Loucy (cell line): ENCODE data around the gene APEX1.

Source experiments
- H2AFZ ChIP-seq: fragments of 200-600 bp; sonication (generic); 2 replicates; pipeline ENCODE4 v1.6.0; 2016; ENCODE audit warnings: antibody characterized with exemption, mild to moderate bottlenecking, low read length, moderate library complexity
- H3F3A ChIP-seq: fragments of 200-600 bp; 2 replicates; pipeline ENCODE4 v1.6.0; 2016; ENCODE audit warnings: antibody characterized with exemption, low read depth, mild to moderate bottlenecking
- H3K27me3 ChIP-seq: fragments of 200-600 bp; sonication (generic); 2 replicates; pipeline ENCODE4 v1.6.1; 2014; ENCODE audit warnings: low read length, mild to moderate bottlenecking; ENCODE audit not compliant: insufficient read depth, poor library complexity, severe bottlenecking
- H3K36me3 ChIP-seq: fragments of 200-600 bp; sonication (generic); 2 replicates; pipeline ENCODE4 v1.6.1; 2016; ENCODE audit warnings: low read length; ENCODE audit not compliant: insufficient read depth
- H3K4me1 ChIP-seq: fragments of 200-600 bp; sonication (generic); 2 replicates; pipeline ENCODE4 v1.5.1; 2014; ENCODE audit warnings: low read length, mild to moderate bottlenecking; ENCODE audit not compliant: insufficient read depth, poor library complexity, severe bottlenecking
- H3K4me2 ChIP-seq: fragments of 200-600 bp; sonication (generic); 2 replicates; pipeline ENCODE4 v1.6.0; 2014; ENCODE audit warnings: antibody characterized with exemption, low read length, low read depth, mild to moderate bottlenecking; ENCODE audit not compliant: poor library complexity, severe bottlenecking
- H3K4me3 ChIP-seq: fragments of 200-600 bp; sonication (generic); 2 replicates; pipeline ENCODE4 v1.5.1; 2014; ENCODE audit warnings: low read length, mild to moderate bottlenecking, mixed read lengths; ENCODE audit not compliant: poor library complexity, severe bottlenecking
- H3K79me2 ChIP-seq: fragments of 200-600 bp; sonication (generic); 2 replicates; pipeline ENCODE4 v1.6.1; 2014; ENCODE audit warnings: low read length; ENCODE audit not compliant: insufficient read depth
- H3K9ac ChIP-seq: fragments of 200-600 bp; sonication (generic); 2 replicates; pipeline ENCODE4 v1.6.0; 2014; ENCODE audit warnings: mild to moderate bottlenecking, low read depth, low read length, moderate library complexity; ENCODE audit not compliant: poor library complexity, severe bottlenecking
- H3K9me2 ChIP-seq: fragments of 200-600 bp; sonication (generic); replicated peaks from 2 replicates; pipeline ENCODE4 v1.6.1; 2016; ENCODE audit warnings: low read depth, low read length, mixed read lengths
- H3K9me3 ChIP-seq: fragments of 200-600 bp; sonication (generic); 2 replicates; pipeline ENCODE4 v1.6.1; 2014; ENCODE audit warnings: mild to moderate bottlenecking, antibody characterized with exemption, low read length, low read depth; ENCODE audit not compliant: insufficient read depth
- H4K20me1 ChIP-seq: fragments of 200-600 bp; sonication (generic); 2 replicates; pipeline ENCODE4 v1.6.0; 2014; ENCODE audit warnings: antibody characterized with exemption, low read length, mild to moderate bottlenecking; ENCODE audit not compliant: insufficient read depth, poor library complexity, severe bottlenecking
- CTCF ChIP-seq: fragments of 200-600 bp; sonication (generic); conservative IDR thresholded peaks from 2 replicates; pipeline ENCODE4 v1.5.1; 2014; ENCODE audit warnings: mild to moderate bottlenecking, antibody characterized with exemption, low read length
- EZH2phosphoT487 ChIP-seq: fragments of 200-600 bp; IDR thresholded peaks from 2 replicates; pipeline ENCODE4 v1.6.1; 2018; ENCODE audit warnings: antibody characterized with exemption, mild to moderate bottlenecking, moderate library complexity, borderline replicate concordance

Gene APEX1

GRCh38 chr14:20461225-20462141 is 6.5 kb downstream of the APEX1 start, which contains the start of gene PIP4P1:
Gene PIP4P1 (minus strand): TSS chr14:20461434. CDS start chr14:20461325, 109 bp downstream.
- Histone ChIP-seq H3K27me3 (no peaks in the 10 kb centered on the region), H3K9me2 (no peaks in the 10 kb centered on the region), H3K79me2 (peaks cover 47% of the 10 kb centered on the region), H3K4me3 (peak within 1 kb of the TSS; percentile 78), H4K20me1 (peaks cover 39% of the 10 kb centered on the region), H3K4me2 (peak within 1 kb of the TSS; percentile 96), H3K36me3 (peaks cover 27% of the 10 kb centered on the region; the same call in 1 of the 2 replicates), H3F3A (no peaks in the 10 kb centered on the region), H3K4me1 (peaks cover 33% of the 10 kb centered on the region), H3K9ac (peak within 1 kb of the TSS; percentile 90), H3K9me3 (no peaks in the 10 kb centered on the region), H2AFZ (0 out of 2 replicates have a peak within 1 kb of the TSS, but pooled peaks have one; percentile 48)
- TF ChIP-seq EZH2phosphoT487, result no peak
- TF ChIP-seq CTCF, result no peak

- Histone ChIP-seq H3K36me3 (peaks cover 9% of the 10 kb centered on the region; the same call in 1 of the 2 replicates), H4K20me1 (peaks cover 30% of the 10 kb centered on the region), H3K4me2 (peak overlapping the region; percentile 96), H3K9me3 (no peaks in the 10 kb centered on the region), H3K27me3 (no peaks in the 10 kb centered on the region), H3K4me1 (peaks cover 32% of the 10 kb centered on the region), H3K9ac (peak overlapping the region; percentile 92), H3K4me3 (peak overlapping the region; percentile 85), H3K79me2 (peaks cover 46% of the 10 kb centered on the region), H3K9me2 (no peaks in the 10 kb centered on the region), H3F3A (no peaks in the 10 kb centered on the region), H2AFZ (peak overlapping the region; percentile 80)
- TF ChIP-seq EZH2phosphoT487, result no peak
- no peak for TF ChIP-seq CTCF
These were observed 13.8 kb downstream of the APEX1 start for GRCh38 chr14:20468764-20469241.

- H3K4me1 ChIP-seq, result peaks cover 35% of the 10 kb centered on the region
- no peak for TF ChIP-seq EZH2phosphoT487
- no peak for TF ChIP-seq CTCF
- H3K79me2 ChIP-seq, result peaks cover 52% of the 10 kb centered on the region
- no peaks in the 10 kb centered on the region for H3K9me2 ChIP-seq
- H3K27me3 ChIP-seq, result no peaks in the 10 kb centered on the region
- peaks cover 15% of the 10 kb centered on the region; the same call in 1 of the 2 replicates for H3K36me3 ChIP-seq
- H3K4me3 ChIP-seq, result peak within 1 kb of the TSS; percentile 85
- H3K9me3 ChIP-seq, result no peaks in the 10 kb centered on the region
- H4K20me1 ChIP-seq, result peaks cover 35% of the 10 kb centered on the region
- H3K4me2 ChIP-seq, result peak within 1 kb of the TSS; percentile 96
- H2AFZ ChIP-seq, result peak within 1 kb of the TSS; percentile 80
- peak within 1 kb of the TSS; percentile 92 for H3K9ac ChIP-seq
- no peaks in the 10 kb centered on the region for H3F3A ChIP-seq
These were observed 14.3 kb downstream of the APEX1 start, which contains the start of gene PNP for GRCh38 chr14:20469242-20469889. Gene PNP (plus strand): TSS chr14:20469406. CDS start chr14:20469525, 119 bp downstream.
